Chondrocyte (in vitro differentiated cells): ENCODE data around the gene TDRD10. TPM values are rescaled to one million over a fixed set of nuclear protein-coding genes. Genes with fewer than 3 reads are reported as not detected.

Experiments
- DNase-seq: peaks from one replicate; pipeline ENCODE4 v3.0.0; 2021; ENCODE audit warnings: mixed read lengths, low spot score
- H3K27ac Mint-ChIP-seq: one replicate; pipeline ENCODE4 v1.8.0; 2021; ENCODE audit warnings: mild to moderate bottlenecking, moderate library complexity, mixed read lengths; ENCODE audit not compliant: unreplicated experiment
- H3K27me3 Mint-ChIP-seq: 2 replicates; pipeline ENCODE4 v1.8.0; 2021; ENCODE audit warnings: low read depth, mixed read lengths
- H3K36me3 Mint-ChIP-seq: 2 replicates; pipeline ENCODE4 v1.8.0; 2021; ENCODE audit warnings: low read depth, mixed read lengths
- H3K4me1 Mint-ChIP-seq: 2 replicates; pipeline ENCODE4 v1.8.0; 2021; ENCODE audit warnings: low read depth, mild to moderate bottlenecking, mixed read lengths
- H3K4me3 Mint-ChIP-seq: one replicate; pipeline ENCODE4 v1.8.0; 2021; ENCODE audit warnings: mild to moderate bottlenecking, moderate library complexity, mixed read lengths; ENCODE audit not compliant: unreplicated experiment
- H3K9me3 Mint-ChIP-seq: 2 replicates; pipeline ENCODE4 v1.8.0; 2021; ENCODE audit warnings: low read depth, mixed read lengths
- CTCF ChIP-seq: fragments of 200-600 bp; sonication (generic); IDR thresholded peaks from 2 replicates; pipeline ENCODE4 v1.5.0; 2021; ENCODE audit warnings: antibody characterized with exemption, mild to moderate bottlenecking, moderate library complexity
- total RNA-seq: library from RNA; stranded (reverse); gene quantifications from 3 replicates; pipeline ENCODE4 v1.2.1, GENCODE V29; 2021

Gene TDRD10
- total RNA-seq, 1 donor from 2014 or later = 0.17 TPM

GRCh38 chr1:154586641-154587040, 84.6 kb downstream of the TDRD10 start:
- H3K36me3 Mint-ChIP-seq = peaks cover 76% of the 10 kb centered on the region
- no peak for TF ChIP-seq CTCF
- H3K9me3 Mint-ChIP-seq = no peaks in the 10 kb centered on the region
- H3K27me3 Mint-ChIP-seq = no peaks in the 10 kb centered on the region
- no peak overlapping the region for H3K4me3 Mint-ChIP-seq
- DNase-seq = no peak
- peaks cover 14% of the 10 kb centered on the region for H3K4me1 Mint-ChIP-seq
- H3K27ac Mint-ChIP-seq = no peak overlapping the region

DNA sequence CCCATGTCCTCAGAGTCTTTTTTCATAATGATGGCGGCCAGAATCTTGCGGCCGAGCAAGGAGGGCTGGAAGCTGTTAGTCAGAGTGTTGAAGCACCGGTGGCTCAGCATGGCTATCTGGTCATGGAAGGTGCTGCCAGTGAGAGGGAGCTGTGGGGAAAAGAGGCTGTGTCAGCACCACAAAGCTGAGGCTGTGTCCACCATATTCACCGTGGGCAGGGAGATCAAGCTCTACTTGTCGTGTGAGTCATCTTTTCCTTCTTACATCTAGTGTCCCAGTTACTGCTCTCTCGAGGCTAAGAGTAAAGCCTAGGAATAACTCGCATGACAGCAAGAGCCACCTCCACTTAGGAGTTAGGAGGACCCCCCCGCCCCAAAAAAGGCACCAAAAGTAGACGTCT, 87.8 kb downstream of the TDRD10 start:
- no peak for TF ChIP-seq CTCF
- H3K4me3 Mint-ChIP-seq = no peak overlapping the region
- no peaks in the 10 kb centered on the region for H3K9me3 Mint-ChIP-seq
- no peak overlapping the region for H3K27ac Mint-ChIP-seq
- H3K27me3 Mint-ChIP-seq = no peaks in the 10 kb centered on the region
- peaks cover 73% of the 10 kb centered on the region for H3K36me3 Mint-ChIP-seq
- DNase-seq = no peak
- H3K4me1 Mint-ChIP-seq = peaks cover under 1% of the 10 kb centered on the region

GRCh38 chr1:154590756-154591155, 88.7 kb downstream of the TDRD10 start:
- Mint-ChIP-seq H3K4me3 (no peak overlapping the region), H3K27ac (no peak overlapping the region), H3K4me1 (no peaks in the 10 kb centered on the region), H3K36me3 (peaks cover 66% of the 10 kb centered on the region), H3K9me3 (no peaks in the 10 kb centered on the region), H3K27me3 (no peaks in the 10 kb centered on the region)
- no peak for DNase-seq
- TF ChIP-seq CTCF = no peak

- no peak for TF ChIP-seq CTCF
- Mint-ChIP-seq H3K4me1 (no peaks in the 10 kb centered on the region), H3K9me3 (no peaks in the 10 kb centered on the region), H3K4me3 (no peak overlapping the region), H3K27ac (no peak overlapping the region), H3K36me3 (peaks cover 62% of the 10 kb centered on the region), H3K27me3 (no peaks in the 10 kb centered on the region)
- DNase-seq = no peak
Measured at GRCh38 chr1:154591206-154591605, 89.2 kb downstream of the TDRD10 start.

GRCh38 chr1:154593390-154593789, 91.4 kb downstream of the TDRD10 start:
- H3K4me1 Mint-ChIP-seq = no peaks in the 10 kb centered on the region
- no peaks in the 10 kb centered on the region for H3K27me3 Mint-ChIP-seq
- H3K9me3 Mint-ChIP-seq = no peaks in the 10 kb centered on the region
- no peak overlapping the region for H3K27ac Mint-ChIP-seq
- no peak overlapping the region for H3K4me3 Mint-ChIP-seq
- no peak for TF ChIP-seq CTCF
- peaks cover 58% of the 10 kb centered on the region for H3K36me3 Mint-ChIP-seq
- DNase-seq = no peak
